ENCODE measurements around the gene ZBTB20.

ZBTB20 gene

GRCh38 chr3:114328345-114328744 is 818.7 kb downstream of the ZBTB20 start:
- DNase-seq (ENCODE audit: low spot score), result no peak

- DNase-seq (ENCODE audit: low spot score), result no peak
Measured at GRCh38 chr3:114327665-114328064, 819.4 kb downstream of the ZBTB20 start.

DNA sequence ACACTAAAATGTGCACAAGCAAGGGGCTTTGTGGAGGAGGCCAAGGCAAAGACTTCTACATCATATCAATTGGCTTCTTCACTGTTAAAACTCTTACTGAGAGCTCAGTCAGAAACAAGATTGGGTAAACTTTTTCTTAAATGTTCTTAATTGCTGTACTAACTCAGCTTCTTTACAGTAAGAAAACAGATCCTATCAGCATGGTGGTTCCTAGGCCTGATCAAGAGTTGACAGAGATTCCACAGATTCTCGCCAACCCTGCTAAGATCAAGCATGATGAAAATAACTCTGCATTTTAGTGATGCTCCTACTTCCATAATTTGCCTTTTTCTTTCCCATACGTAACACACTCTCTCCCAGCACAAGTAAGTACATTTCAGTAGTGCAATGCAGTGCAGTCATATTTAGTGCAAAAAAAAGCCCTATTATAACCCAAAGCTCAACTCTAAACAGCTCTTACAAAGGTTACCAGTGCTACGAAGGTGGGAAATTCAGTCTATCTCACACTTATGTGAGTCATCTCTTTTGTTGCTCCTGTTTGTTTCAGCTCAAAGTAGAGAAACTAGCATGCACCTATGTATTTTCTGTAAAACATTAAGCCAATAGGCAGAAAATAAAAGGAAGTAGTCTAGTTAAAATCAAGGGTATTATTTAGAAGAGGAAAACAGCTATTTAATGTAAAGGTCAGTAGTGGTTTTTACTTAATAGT is 823.4 kb downstream of the ZBTB20 start:
- no peak for DNase-seq (ENCODE audit: low spot score)

DNA sequence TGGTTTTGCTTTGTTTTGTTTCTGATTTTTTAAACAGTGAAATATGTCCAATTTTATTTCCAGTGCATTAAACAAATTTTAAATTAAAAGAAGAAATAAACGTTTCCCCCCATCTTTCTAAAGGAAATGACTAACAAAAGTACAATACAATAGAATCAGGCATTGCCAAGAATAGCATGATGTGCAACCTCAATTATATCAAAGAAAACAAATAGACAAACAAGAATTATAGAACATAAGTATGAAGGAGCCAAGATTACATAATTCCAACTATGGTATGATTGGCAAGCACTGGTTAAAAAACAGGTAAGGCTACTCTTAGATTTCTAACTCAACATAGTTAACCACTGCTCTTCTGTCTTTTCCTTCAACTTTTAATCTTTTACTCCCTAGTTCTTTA is 826.8 kb downstream of the ZBTB20 start:
- no peak for DNase-seq (ENCODE audit: low spot score)

DNA sequence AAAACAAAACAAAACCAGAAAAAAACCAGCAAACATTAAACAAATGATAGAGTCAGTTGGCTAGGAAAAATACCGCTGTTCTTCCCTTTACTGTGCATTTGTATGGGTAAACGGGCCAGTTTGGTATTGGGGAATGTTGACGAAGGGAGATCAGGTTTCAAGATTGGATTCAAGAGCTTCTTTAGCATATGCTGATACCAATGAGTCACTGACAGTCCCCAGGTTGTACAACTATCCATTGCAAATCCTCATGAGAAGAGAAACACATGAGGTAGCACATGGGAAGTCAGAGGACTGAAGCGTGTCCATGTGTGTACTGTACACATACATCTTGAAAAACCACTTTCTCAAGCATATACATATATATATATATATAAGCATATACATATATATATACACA is 827.6 kb downstream of the ZBTB20 start:
- no peak for DNase-seq (ENCODE audit: low spot score)

- DNase-seq (ENCODE audit: low spot score), result no peak
Measured at GRCh38 chr3:114318295-114318694, 828.8 kb downstream of the ZBTB20 start.

- no peak for DNase-seq (ENCODE audit: low spot score)
Measured at GRCh38 chr3:114314282-114314681, 832.8 kb downstream of the ZBTB20 start.

GRCh38 chr3:114313426-114313825 is 833.7 kb downstream of the ZBTB20 start:
- no peak for DNase-seq (ENCODE audit: low spot score)

- DNase-seq (ENCODE audit: low spot score), result no peak
Measured at GRCh38 chr3:114310695-114311094, 836.4 kb downstream of the ZBTB20 start.

GRCh38 chr3:114308830-114309229 is 838.3 kb downstream of the ZBTB20 start:
- DNase-seq (ENCODE audit: low spot score), result no peak

- DNase-seq (ENCODE audit: low spot score), result no peak
Measured at GRCh38 chr3:114308377-114308776, 838.7 kb downstream of the ZBTB20 start.

GRCh38 chr3:114307832-114308231 is 839.3 kb downstream of the ZBTB20 start:
- no peak for DNase-seq (ENCODE audit: low spot score)

DNA sequence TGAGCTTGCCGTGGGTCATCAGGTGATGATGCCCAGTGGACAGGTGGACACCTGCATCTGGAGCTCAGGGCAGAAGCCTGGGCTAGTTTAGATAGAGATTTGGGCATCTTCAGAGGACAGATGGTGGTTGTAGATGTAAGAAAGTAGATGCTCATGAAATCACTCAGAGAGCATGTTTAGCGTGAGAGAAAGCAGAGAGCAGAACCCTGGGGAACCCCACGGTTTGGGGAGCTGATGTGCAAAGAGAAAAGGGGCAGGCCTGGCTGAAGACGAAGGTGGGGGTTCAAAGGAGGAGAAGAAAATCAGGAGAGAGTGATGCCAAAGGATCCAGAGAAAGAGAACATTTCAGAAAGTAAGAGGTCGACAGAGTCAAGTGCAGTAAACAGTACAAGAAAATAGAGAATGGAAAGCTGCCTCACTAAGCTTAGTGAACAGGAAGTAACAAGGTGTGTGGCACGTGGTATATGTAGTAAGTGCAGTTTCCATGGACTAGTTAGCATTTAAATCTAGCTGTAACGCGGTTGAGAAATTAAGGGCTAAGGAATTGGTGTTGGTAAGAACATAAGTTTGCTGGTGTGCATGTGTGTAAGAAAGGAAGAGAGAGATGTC is 839.8 kb downstream of the ZBTB20 start:
- DNase-seq (ENCODE audit: low spot score), result no peak

DNA sequence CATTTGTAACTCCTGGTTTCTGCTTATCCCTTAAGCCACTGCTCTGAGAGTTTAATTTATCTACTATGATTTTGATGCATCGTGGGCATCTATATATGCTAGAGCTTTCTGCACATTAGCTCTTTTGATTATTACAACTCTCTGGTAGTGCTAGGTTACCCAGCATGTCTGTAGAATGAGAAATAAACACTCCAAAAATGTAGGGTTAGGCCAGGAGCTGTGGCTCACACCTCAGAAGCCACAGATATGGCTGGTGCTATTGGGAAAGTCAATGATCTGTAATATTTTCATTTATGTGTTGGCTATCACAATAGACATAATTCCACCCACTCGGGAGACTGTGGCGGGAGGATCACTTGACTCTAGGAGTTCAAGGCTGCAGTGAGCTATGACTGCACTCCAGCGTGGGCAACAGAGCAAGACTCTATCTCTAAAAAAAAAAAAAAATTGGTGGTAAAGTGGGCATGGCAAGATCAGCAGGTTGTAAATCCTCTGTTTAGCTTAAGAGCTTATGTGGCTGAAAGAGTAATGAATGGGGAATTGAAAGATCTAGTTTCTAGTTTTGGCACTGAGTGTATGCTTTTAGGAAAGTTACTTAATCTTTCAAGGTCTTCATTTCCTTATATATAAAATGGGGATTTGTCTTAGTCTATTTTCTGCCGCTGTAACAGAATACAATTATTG is 847.0 kb downstream of the ZBTB20 start:
- DNase-seq (ENCODE audit: low spot score), result no peak

DNA sequence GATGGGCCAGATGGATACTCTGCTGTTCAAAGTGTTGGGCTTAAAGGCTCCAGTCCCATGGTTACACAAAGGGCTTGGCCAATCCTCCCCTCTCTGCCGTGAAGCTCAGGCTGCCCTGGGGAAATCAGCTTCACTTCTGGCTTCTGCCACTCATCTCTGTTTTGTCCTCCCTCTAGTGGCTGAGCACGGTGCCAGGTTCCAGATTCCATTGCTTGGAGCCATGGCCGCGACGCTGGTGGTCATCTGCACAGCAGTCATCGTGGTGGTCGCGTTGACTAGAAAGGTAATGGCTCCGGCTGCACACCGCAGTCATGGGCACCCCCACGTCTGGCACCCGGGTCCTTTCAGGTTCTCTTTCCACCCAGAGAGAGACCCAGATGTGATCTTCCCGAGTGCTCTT is 847.7 kb downstream of the ZBTB20 start:
- DNase-seq (ENCODE audit: low spot score), result peak; percentile 44

GRCh38 chr3:114295946-114296345 is 851.1 kb downstream of the ZBTB20 start:
- no peak for DNase-seq (ENCODE audit: low spot score)

GRCh38 chr3:114294940-114295480 is 852.1 kb downstream of the ZBTB20 start:
- DNase-seq (ENCODE audit: low spot score), result no peak

DNA sequence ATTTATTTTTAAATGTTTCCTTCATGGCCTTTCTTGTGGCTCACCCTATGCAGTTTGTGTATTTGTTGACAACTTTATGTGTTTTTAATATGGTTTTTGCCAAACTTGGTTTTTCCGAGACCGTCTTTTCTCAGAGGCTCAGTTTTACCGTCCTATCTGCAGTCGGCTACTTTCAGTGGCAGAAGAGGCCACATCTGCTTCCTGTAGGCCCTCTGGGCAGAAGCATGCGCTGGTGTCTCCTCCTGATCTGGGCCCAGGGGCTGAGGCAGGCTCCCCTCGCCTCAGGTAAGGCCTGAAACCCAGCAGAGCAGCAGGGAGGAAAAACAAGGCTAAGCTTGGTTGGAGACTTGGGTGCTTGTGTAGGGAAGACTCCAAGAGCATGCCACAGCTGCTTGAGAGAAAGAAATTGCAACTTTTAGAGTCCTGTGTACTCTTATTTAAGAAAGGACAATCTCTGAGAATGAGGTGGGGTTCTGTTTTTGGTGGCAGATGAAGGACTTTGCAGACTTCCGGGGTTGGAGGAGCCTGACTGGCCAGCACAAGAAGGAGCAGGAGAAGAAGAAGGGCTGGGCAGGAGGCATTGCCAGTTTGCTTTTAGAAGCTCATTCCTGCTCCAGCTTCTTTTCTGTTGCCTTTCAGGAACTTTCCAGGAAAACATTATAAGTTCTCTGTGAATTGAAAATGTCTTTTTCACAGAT is 853.1 kb downstream of the ZBTB20 start, which contains the start of gene TIGIT:
TSS of gene TIGIT (plus strand) at position 191 of the 698 bp plus-strand sequence. CDS start at position 225, 34 bp downstream.
- DNase-seq (ENCODE audit: low spot score), result no peak

- DNase-seq (ENCODE audit: low spot score), result peak; percentile 91
Measured at GRCh38 chr3:114290911-114291901, 855.9 kb downstream of the ZBTB20 start.

GRCh38 chr3:114286266-114286665 is 860.8 kb downstream of the ZBTB20 start:
- no peak for DNase-seq (ENCODE audit: low spot score)

GRCh38 chr3:114285648-114286230 is 861.3 kb downstream of the ZBTB20 start:
- DNase-seq (ENCODE audit: low spot score), result no peak
